ENCODE data around the gene ENHO.

DNA sequence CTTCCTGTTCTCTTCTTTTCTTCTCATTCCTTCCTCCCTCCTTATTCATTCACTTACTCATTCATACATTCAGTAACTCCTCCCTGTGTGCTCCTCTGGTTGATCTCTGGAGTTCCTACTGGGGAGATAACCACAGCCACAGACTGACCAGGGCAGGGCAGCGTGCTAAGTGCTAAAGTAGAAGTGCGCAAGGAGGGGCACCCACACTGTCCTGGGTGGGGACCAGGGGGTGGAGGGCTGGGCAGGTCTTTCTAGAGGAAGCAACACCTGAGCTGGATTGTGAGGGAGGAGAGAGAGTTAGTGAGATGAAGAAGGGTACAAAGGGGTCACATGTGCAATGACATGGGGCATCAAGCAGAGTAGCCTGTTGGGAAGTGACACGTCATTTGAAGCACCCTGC lies 13.8 kb downstream of the ENHO start:
- TF ChIP-seq, protein P1, sequence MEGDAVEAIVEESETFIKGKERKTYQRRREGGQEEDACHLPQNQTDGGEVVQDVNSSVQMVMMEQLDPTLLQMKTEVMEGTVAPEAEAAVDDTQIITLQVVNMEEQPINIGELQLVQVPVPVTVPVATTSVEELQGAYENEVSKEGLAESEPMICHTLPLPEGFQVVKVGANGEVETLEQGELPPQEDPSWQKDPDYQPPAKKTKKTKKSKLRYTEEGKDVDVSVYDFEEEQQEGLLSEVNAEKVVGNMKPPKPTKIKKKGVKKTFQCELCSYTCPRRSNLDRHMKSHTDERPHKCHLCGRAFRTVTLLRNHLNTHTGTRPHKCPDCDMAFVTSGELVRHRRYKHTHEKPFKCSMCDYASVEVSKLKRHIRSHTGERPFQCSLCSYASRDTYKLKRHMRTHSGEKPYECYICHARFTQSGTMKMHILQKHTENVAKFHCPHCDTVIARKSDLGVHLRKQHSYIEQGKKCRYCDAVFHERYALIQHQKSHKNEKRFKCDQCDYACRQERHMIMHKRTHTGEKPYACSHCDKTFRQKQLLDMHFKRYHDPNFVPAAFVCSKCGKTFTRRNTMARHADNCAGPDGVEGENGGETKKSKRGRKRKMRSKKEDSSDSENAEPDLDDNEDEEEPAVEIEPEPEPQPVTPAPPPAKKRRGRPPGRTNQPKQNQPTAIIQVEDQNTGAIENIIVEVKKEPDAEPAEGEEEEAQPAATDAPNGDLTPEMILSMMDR (IDR thresholded peaks at IDR 0.05; ENCODE audit: control extremely low read depth in 1 of 3, insufficient read depth in 1 of 3, low read depth in 1 of 3, low read length in 3 of 3): no peak
- TF ChIP-seq SIN3A (conservative IDR thresholded peaks at IDR 0.05 in 1 of 2, IDR thresholded peaks at IDR 0.05 in 1 of 2; ENCODE audit: low read depth in 1 of 2, low read length in 2 of 2) (no peak), CHD2 (IDR thresholded peaks at IDR 0.05; ENCODE audit: low read length) (no peak), POLR2A (IDR thresholded peaks at IDR 0.05; ENCODE audit: control extremely low read depth in 1 of 2, low read depth in 2 of 2, low read length in 2 of 2) (no peak), JUND (IDR thresholded peaks at IDR 0.05; ENCODE audit: low read length) (no peak), BCL11A (IDR thresholded peaks at IDR 0.05; ENCODE audit: low read depth in 2 of 2, low read length in 2 of 2) (no peak), SP1 (IDR thresholded peaks at IDR 0.05; ENCODE audit: low read depth, low read length) (no peak), SIX5 (IDR thresholded peaks at IDR 0.05; ENCODE audit: low read depth, low read length) (no peak), GABPA (IDR thresholded peaks at IDR 0.05; ENCODE audit: borderline replicate concordance, insufficient read depth, low read length) (no peak), RFX5 (IDR thresholded peaks at IDR 0.05; ENCODE audit: borderline replicate concordance, low read depth, low read length) (no peak)
- TF ChIP-seq, protein P2, sequence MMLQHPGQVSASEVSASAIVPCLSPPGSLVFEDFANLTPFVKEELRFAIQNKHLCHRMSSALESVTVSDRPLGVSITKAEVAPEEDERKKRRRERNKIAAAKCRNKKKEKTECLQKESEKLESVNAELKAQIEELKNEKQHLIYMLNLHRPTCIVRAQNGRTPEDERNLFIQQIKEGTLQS (IDR thresholded peaks at IDR 0.05; ENCODE audit: insufficient read depth, low read depth, low read length): no peak
- TF ChIP-seq, protein P3, sequence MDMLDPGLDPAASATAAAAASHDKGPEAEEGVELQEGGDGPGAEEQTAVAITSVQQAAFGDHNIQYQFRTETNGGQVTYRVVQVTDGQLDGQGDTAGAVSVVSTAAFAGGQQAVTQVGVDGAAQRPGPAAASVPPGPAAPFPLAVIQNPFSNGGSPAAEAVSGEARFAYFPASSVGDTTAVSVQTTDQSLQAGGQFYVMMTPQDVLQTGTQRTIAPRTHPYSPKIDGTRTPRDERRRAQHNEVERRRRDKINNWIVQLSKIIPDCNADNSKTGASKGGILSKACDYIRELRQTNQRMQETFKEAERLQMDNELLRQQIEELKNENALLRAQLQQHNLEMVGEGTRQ (IDR thresholded peaks at IDR 0.05; ENCODE audit: low read length): no peak
